Psoas muscle (tissue), 8 donors: ENCODE measurements around the gene IFNG-AS1. TPM values are rescaled to one million over a fixed set of nuclear protein-coding genes. Genes with fewer than 3 reads are reported as not detected.

ENCODE experiments used
- ATAC-seq, 4 donors: fragments of 200-7000 bp; cut with Tn5 transposase; one replicate each; pipeline ENCODE4 v1.9.1; 2020; ENCODE audit warnings: moderate library complexity in 3 of 4, mild to moderate bottlenecking in 2 of 4
- DNase-seq, 2 donors: peaks; one replicate each; pipeline ENCODE4 v3.0.0-alpha.2; 2020
- H3K27ac ChIP-seq: fragments of 200-600 bp; one replicate; pipeline ENCODE4 v1.8.0; 2022
- H3K27me3 ChIP-seq, 3 donors: fragments of 200-600 bp in 1 of 3; one replicate each; pipeline versions ENCODE4 v1.6.1 to v1.8.0; 2013 to 2022; ENCODE audit warnings: low read length in 2 of 3, mild to moderate bottlenecking in 2 of 3, moderate library complexity in 1 of 3; ENCODE audit not compliant: insufficient read depth in 3 of 3
- H3K36me3 ChIP-seq, 2 donors: fragments of 200-600 bp in 1 of 2; one replicate each; pipeline versions ENCODE4 v1.6.1 to v1.8.0; 2013 to 2022; ENCODE audit warnings: low read depth in 1 of 2, mild to moderate bottlenecking in 1 of 2, moderate library complexity in 1 of 2; ENCODE audit not compliant: insufficient read depth in 1 of 2
- H3K4me1 ChIP-seq: fragments of 200-600 bp; one replicate; pipeline ENCODE4 v1.8.0; 2022
- H3K4me3 ChIP-seq: fragments of 200-600 bp; one replicate; pipeline ENCODE4 v1.8.0; 2022; ENCODE audit warnings: mild to moderate bottlenecking
- H3K9me3 ChIP-seq: fragments of 200-600 bp; one replicate; pipeline ENCODE4 v1.8.0; 2022
- CTCF ChIP-seq: fragments of 200-600 bp; IDR thresholded peaks from one replicate; pipeline ENCODE4 v1.8.0; 2022; ENCODE audit warnings: antibody characterized with exemption
- WGBS, 3 donors: extraction: QIAGEN DNeasy Blood & Tissue Kit; methylation state at CpG; one replicate each; pipeline versions ENCODE4 v1.1.6 to v1.1.7; 2013; 5-methylcytosine and 5-hydroxymethylcytosine counted together
- intact Hi-C, 2 donors: fragments of 100-400 bp; cut with DNase I; formaldehyde crosslinking; loops; one replicate each; pipeline versions ENCODE4 v1.11.0 to v1.14.2; 2022
- polyA plus RNA-seq, 3 donors: library from polyadenylated mRNA; stranded (reverse); fragments of 200-250 nt; gene quantifications; one replicate each; pipeline ENCODE4 v1.2.3, GENCODE V29; 2013
- total RNA-seq, 4 donors: library from RNA; stranded (reverse); fragmentation: NEBNext Ultra II Directional in 2 of 4; extraction: Animal tissue kit (Norgen Biotek cat#: 25700) in 2 of 4; gene quantifications; one replicate each; pipeline versions ENCODE4 v1.2.1 to v1.2.4, GENCODE V29; 2021 to 2023
- donor health status: healthy with polysubstance abuse.
- donor health status: DM: no; HTN: no; CAD: no; lungs with moderate emphysema.
- donor health status: Bipolar disorder and iron deficiency.
- donor health status: healthy.
- donor health status: DM: yes; HTN: yes; CAD: no.
- donor health status: DM: no; HTN: no; CAD: no.
- donor health status: DM: no; HTN: no; CAD: no.
- donor health status: DM: yes; HTN: yes; CAD: no.

IFNG-AS1 gene
- total and polyA plus RNA-seq, 7 donors: 0.08 to 0.21 TPM; not detected in 5

DNA sequence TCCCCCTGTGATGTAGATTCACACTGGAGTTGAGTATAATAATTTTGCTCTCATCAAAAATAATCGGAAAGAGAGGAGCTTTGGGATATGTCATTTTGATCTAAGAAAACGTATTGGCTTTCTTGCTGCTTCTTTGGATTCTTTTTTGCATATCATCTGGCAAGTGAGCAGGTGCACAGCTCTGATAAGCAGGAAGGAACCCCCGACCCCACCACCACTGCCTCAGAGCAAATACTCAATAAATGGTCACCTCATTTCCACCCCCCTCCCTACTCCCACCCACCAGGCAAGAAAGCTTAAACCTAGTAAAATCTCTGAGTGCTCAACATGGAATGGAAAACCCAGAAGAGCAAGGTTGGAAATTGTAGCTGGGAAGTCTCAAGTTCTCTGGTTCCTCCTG is 49.4 kb downstream of the IFNG-AS1 start:
- intact Hi-C loops: loop anchor here in 1 of 2 donors (5.0 kb wide), 2 partner anchors 119 to 279 kb away; partner anchors contain the start of gene IFNG
- Histone ChIP-seq H3K4me3 (no peak overlapping the region), H3K9me3 (no peaks in the 10 kb centered on the region), H3K4me1 (no peaks in the 10 kb centered on the region), H3K27ac (no peak overlapping the region), H3K27me3 (no peaks in the 10 kb centered on the region), H3K36me3 (no peaks in the 10 kb centered on the region)
- ATAC-seq (no peak), DNase-seq (no peak)
- 68 to 73% (median 69%) methylated on average over 3 of the region's 3 CpGs for WGBS, 3 donors
- TF ChIP-seq CTCF: no peak

GRCh38 chr12:68040450-68041075 is 51.3 kb downstream of the IFNG-AS1 start:
- intact Hi-C loops: loop anchor here in 1 of 2 donors (2.0 kb wide), 2 partner anchors 116 to 276 kb away; no protein-coding TSS in a partner anchor

GRCh38 chr12:68042212-68042699 is 53.0 kb downstream of the IFNG-AS1 start:
- intact Hi-C loops: no loop called here
- Histone ChIP-seq H3K4me1 (no peaks in the 10 kb centered on the region), H3K27ac (no peak overlapping the region), H3K36me3 (no peaks in the 10 kb centered on the region), H3K9me3 (no peaks in the 10 kb centered on the region), H3K4me3 (no peak overlapping the region), H3K27me3 (no peaks in the 10 kb centered on the region)
- peak in 1 of 4 donors; percentile 24 for ATAC-seq
- no peak for TF ChIP-seq CTCF
- WGBS, 3 donors: 63 to 79% (median 70%) methylated on average over 6 of the region's 6 CpGs
- no peak for DNase-seq

More at GRCh38 chr12:68040450-68041075, 51.3 kb downstream of the IFNG-AS1 start:
- Histone ChIP-seq H3K4me1 (no peaks in the 10 kb centered on the region), H3K36me3 (no peaks in the 10 kb centered on the region), H3K27ac (no peak overlapping the region), H3K4me3 (no peak overlapping the region), H3K9me3 (no peaks in the 10 kb centered on the region), H3K27me3 (no peaks in the 10 kb centered on the region)
- DNase-seq (peak in 1 of 2 donors; percentile 47), ATAC-seq (peak; percentile 86 to 98 (median 91))
- WGBS, 3 donors: 26 to 29% (median 27%) methylated on average over 6 of the region's 6 CpGs
- TF ChIP-seq CTCF: peak; percentile 83

GRCh38 chr12:68043435-68043834 is 54.2 kb downstream of the IFNG-AS1 start:
- whole genome bisulfite sequencing, 3 donors: 73 to 88% (median 81%) methylated on average over 1 of the region's 1 CpG
- DNase-seq (no peak), ATAC-seq (no peak)
- Histone ChIP-seq H3K9me3 (no peaks in the 10 kb centered on the region), H3K36me3 (no peaks in the 10 kb centered on the region), H3K27ac (no peak overlapping the region), H3K4me1 (no peaks in the 10 kb centered on the region), H3K4me3 (no peak overlapping the region), H3K27me3 (no peaks in the 10 kb centered on the region)
- intact Hi-C loops: no loop called here
- TF ChIP-seq CTCF: no peak
